Vagina (tissue), 2 donors: Measurements from ENCODE around the gene ERMP1. TPM values are rescaled to one million over a fixed set of nuclear protein-coding genes. Genes with fewer than 3 reads are reported as not detected.
"Not testable (repeated sequence)": the region's sequence is repeated elsewhere in the genome, so short reads cannot be mapped to it uniquely, and the experiment has no call there.

ENCODE experiments used
- DNase-seq, 2 donors: peaks; one replicate each; pipeline ENCODE4 v3.0.0-alpha.2; 2017; ENCODE audit errors: extremely low spot score in 2 of 2
- H3K27ac ChIP-seq: fragments of 200-600 bp; sonication (generic); one replicate; pipeline ENCODE4 v1.5.1; 2019
- H3K27me3 ChIP-seq: fragments of 200-600 bp; sonication (generic); one replicate; pipeline ENCODE4 v1.5.1; 2019
- H3K36me3 ChIP-seq, 2 donors: fragments of 200-600 bp; sonication (generic); one replicate each; pipeline ENCODE4 v1.5.1; 2017 to 2019
- H3K4me1 ChIP-seq: fragments of 200-600 bp; sonication (generic); one replicate; pipeline ENCODE4 v1.5.1; 2019
- H3K4me3 ChIP-seq, 2 donors: fragments of 200-600 bp; sonication (generic); 1 replicate in 1 of 2; 2 replicates in 1 of 2; pipeline ENCODE4 v1.5.1; 2016 to 2019
- H3K9me3 ChIP-seq: fragments of 200-600 bp; sonication (generic); one replicate; pipeline ENCODE4 v1.5.1; 2019
- CTCF ChIP-seq, 3 experiments: fragments of 450-650 bp in 2 of 3; fragments of 200-600 bp in 1 of 3; sonication (generic) in 1 of 3; IDR thresholded peaks; one replicate each; pipeline ENCODE4 v1.5.1; 2017 to 2019; ENCODE audit warnings: antibody characterized with exemption in 3 of 3, mild to moderate bottlenecking in 2 of 3, moderate library complexity in 2 of 3
- POLR2A ChIP-seq, 2 donors: fragments of 450-650 bp; IDR thresholded peaks; one replicate each; pipeline ENCODE4 v1.6.1; 2017; ENCODE audit warnings: antibody characterized with exemption in 2 of 2, mild to moderate bottlenecking in 2 of 2, moderate library complexity in 2 of 2
- POLR2AphosphoS5 ChIP-seq, 2 donors: sonication (generic); formaldehyde crosslinking; IDR thresholded peaks; one replicate each; pipeline ENCODE4 v1.9.0; 2017; ENCODE audit warnings: antibody characterized with exemption in 2 of 2, mild to moderate bottlenecking in 2 of 2, low read depth in 1 of 2; ENCODE audit not compliant: insufficient read depth in 1 of 2
- intact Hi-C: fragments of 100-400 bp; cut with DNase I; formaldehyde crosslinking; loops from one replicate; pipeline ENCODE4 v1.15.1; 2023
- total RNA-seq: library from RNA; depleted of rRNA; stranded (reverse); fragments of >200 nt; gene quantifications from one replicate; pipeline ENCODE4 v1.2.3, GENCODE V29; 2016

The ERMP1 gene
- total RNA-seq, 1 donor from 2014 or later, result 15.5 TPM

- Histone ChIP-seq H3K4me3 (no peak overlapping the region), H3K27ac (no peak overlapping the region), H3K27me3 (no peaks in the 10 kb centered on the region), H3K4me1 (no peaks in the 10 kb centered on the region), H3K36me3 (peaks cover 0 to 43% of the 10 kb centered on the region in 2 donors), H3K9me3 (peaks cover 2% of the 10 kb centered on the region)
- DNase-seq, result no peak
- TF ChIP-seq POLR2AphosphoS5 (IDR thresholded peaks at IDR 0.05; ENCODE audit: insufficient read depth in 1 of 2, low read depth in 1 of 2) (no peak), CTCF (IDR thresholded peaks at IDR 0.05) (no peak), POLR2A (IDR thresholded peaks at IDR 0.05) (no peak)
- intact Hi-C loops, result no loop called here
Measured at GRCh38 chr9:5783982-5784381, 48.9 kb downstream of the ERMP1 start.

- H3K27me3 ChIP-seq, H3K4me1 ChIP-seq, H3K9me3 ChIP-seq, intact Hi-C loops, H3K27ac ChIP-seq, H3K4me3 ChIP-seq, DNase-seq: not testable (repeated sequence)
- peaks cover 2 to 49% of the 10 kb centered on the region in 2 donors for H3K36me3 ChIP-seq
Measured at GRCh38 chr9:5783420-5783819, 49.5 kb downstream of the ERMP1 start.

- intact Hi-C loops, H3K4me1 ChIP-seq, H3K27me3 ChIP-seq, H3K4me3 ChIP-seq, DNase-seq, H3K27ac ChIP-seq, H3K9me3 ChIP-seq: not testable (repeated sequence)
- H3K36me3 ChIP-seq, result peaks cover 5 to 49% of the 10 kb centered on the region in 2 donors
Measured at GRCh38 chr9:5779705-5780218, 53.2 kb downstream of the ERMP1 start.

- DNase-seq, result no peak
- Histone ChIP-seq H3K9me3 (peaks cover 9% of the 10 kb centered on the region), H3K27me3 (no peaks in the 10 kb centered on the region), H3K4me1 (no peaks in the 10 kb centered on the region), H3K36me3 (peaks cover 5 to 59% of the 10 kb centered on the region in 2 donors), H3K4me3 (no peak overlapping the region), H3K27ac (no peak overlapping the region)
- TF ChIP-seq POLR2A (IDR thresholded peaks at IDR 0.05), result no peak
- TF ChIP-seq CTCF (IDR thresholded peaks at IDR 0.05), result no peak
- no peak for TF ChIP-seq POLR2AphosphoS5 (IDR thresholded peaks at IDR 0.05; ENCODE audit: insufficient read depth in 1 of 2, low read depth in 1 of 2)
- intact Hi-C loops, result no loop called here
Measured at GRCh38 chr9:5778805-5779204, 54.1 kb downstream of the ERMP1 start.

GRCh38 chr9:5773324-5773999 lies 59.5 kb downstream of the ERMP1 start:
- intact Hi-C loops, result no loop called here
- H3K27ac ChIP-seq, result no peak overlapping the region
- H3K4me1 ChIP-seq, result no peaks in the 10 kb centered on the region
- TF ChIP-seq CTCF (IDR thresholded peaks at IDR 0.05), result no peak
- TF ChIP-seq POLR2A (IDR thresholded peaks at IDR 0.05), result no peak
- TF ChIP-seq POLR2AphosphoS5 (IDR thresholded peaks at IDR 0.05; ENCODE audit: insufficient read depth in 1 of 2, low read depth in 1 of 2), result no peak
- H3K9me3 ChIP-seq, result peaks cover 2% of the 10 kb centered on the region
- peaks cover 3 to 73% of the 10 kb centered on the region in 2 donors for H3K36me3 ChIP-seq
- no peak overlapping the region for H3K4me3 ChIP-seq
- no peak for DNase-seq
- no peaks in the 10 kb centered on the region for H3K27me3 ChIP-seq
